HEK293 (cell line): ENCODE results near the gene KCNE3.

Experiments used
- CTCF ChIA-PET: fragments of 350-600 bp; formaldehyde crosslinking; extraction: SDS; loops from one replicate; lab custom pipeline; 2021; ENCODE audit warnings: antibody characterized with exemption; lab: Yijun Ruan, JAX
- POLR2A ChIA-PET: fragments of 300-600 bp; formaldehyde crosslinking; extraction: SDS; loops from one replicate; lab custom pipeline; 2020; ENCODE audit warnings: antibody characterized with exemption, inconsistent platforms; lab: Yijun Ruan, JAX
- H3K27ac ChIP-seq: fragments of 200-500 bp; sonication (Bioruptor generic); 2 replicates; pipeline ENCODE4 v1.5.1; 2014; ENCODE audit warnings: low read depth, low read length, control low read depth, inconsistent platforms; ENCODE audit errors: extremely low read depth
- H3K36me3 ChIP-seq, 2 experiments: fragments of 200-500 bp in 1 of 2; sonication (Bioruptor generic) in 1 of 2; 1 replicate in 1 of 2; 2 replicates in 1 of 2; pipeline ENCODE4 v1.5.1; 2014 to 2017; ENCODE audit warnings: inconsistent platforms in 2 of 2, low read length in 2 of 2; ENCODE audit not compliant: control insufficient read depth in 2 of 2, insufficient read depth in 1 of 2
- H3K4me1 ChIP-seq: fragments of 200-500 bp; sonication (Bioruptor generic); 2 replicates; pipeline ENCODE4 v1.5.1; 2014; ENCODE audit warnings: mild to moderate bottlenecking, low read length, inconsistent platforms; ENCODE audit not compliant: control insufficient read depth, insufficient read depth
- H3K4me3 ChIP-seq: 2 replicates; pipeline ENCODE4 v1.5.1; 2011; ENCODE audit warnings: low read depth, mild to moderate bottlenecking, control low read depth, low read length, moderate library complexity
- H3K9me3 ChIP-seq: fragments of 200-500 bp; sonication (Bioruptor generic); 2 replicates; pipeline ENCODE4 v1.5.1; 2014; ENCODE audit warnings: low read depth, low read length, inconsistent platforms; ENCODE audit not compliant: control insufficient read depth, insufficient read depth
- FEZF1 ChIP-seq: fragments of 450-650 bp; formaldehyde crosslinking; IDR thresholded peaks from 2 replicates; pipeline ENCODE4 v1.5.1; 2016; ENCODE audit warnings: missing biosample characterization, missing genetic modification characterization
- IKZF3 ChIP-seq: fragments of 450-650 bp; IDR thresholded peaks from 2 replicates; pipeline ENCODE4 v1.5.0; 2018; ENCODE audit warnings: missing biosample characterization, mild to moderate bottlenecking, missing genetic modification characterization, moderate library complexity
- KLF10 ChIP-seq: fragments of 450-650 bp; IDR thresholded peaks from 2 replicates; pipeline ENCODE4 v1.5.1; 2018; ENCODE audit warnings: missing biosample characterization, mild to moderate bottlenecking, missing genetic modification characterization
- KLF9 ChIP-seq: fragments of 450-650 bp; formaldehyde crosslinking; IDR thresholded peaks from 2 replicates; pipeline ENCODE4 v1.5.1; 2016; ENCODE audit warnings: missing biosample characterization, missing genetic modification characterization, low read depth
- MEIS1 ChIP-seq: sonication (generic); formaldehyde crosslinking; IDR thresholded peaks from 2 replicates; pipeline ENCODE4 v1.8.1; 2022; ENCODE audit warnings: missing genetic modification reagents, mild to moderate bottlenecking, borderline replicate concordance
- MYNN ChIP-seq: fragments of 450-650 bp; formaldehyde crosslinking; IDR thresholded peaks from 2 replicates; pipeline ENCODE4 v1.5.1; 2016; ENCODE audit warnings: missing biosample characterization, missing genetic modification characterization, borderline replicate concordance
- OVOL3 ChIP-seq: fragments of 450-650 bp; formaldehyde crosslinking; IDR thresholded peaks from 2 replicates; pipeline ENCODE4 v1.5.1; 2016; ENCODE audit warnings: missing biosample characterization, missing genetic modification characterization
- PRDM2 ChIP-seq: fragments of 450-650 bp; formaldehyde crosslinking; IDR thresholded peaks from 2 replicates; pipeline ENCODE4 v1.5.1; 2016; ENCODE audit warnings: missing biosample characterization, missing genetic modification characterization, borderline replicate concordance
- SP3 ChIP-seq: fragments of 450-650 bp; formaldehyde crosslinking; IDR thresholded peaks from 2 replicates; pipeline ENCODE4 v1.5.1; 2016; ENCODE audit warnings: missing biosample characterization, missing genetic modification characterization
- SP7 ChIP-seq: fragments of 450-650 bp; formaldehyde crosslinking; IDR thresholded peaks from 2 replicates; pipeline ENCODE4 v1.5.1; 2016; ENCODE audit warnings: missing biosample characterization, missing genetic modification characterization
- TCF7L2 ChIP-seq: IDR thresholded peaks from 2 replicates; pipeline ENCODE4 v1.6.1; 2011; ENCODE audit warnings: low read depth, mild to moderate bottlenecking, inconsistent platforms, low read length, moderate library complexity, borderline replicate concordance
- ZBTB17 ChIP-seq: fragments of 450-650 bp; formaldehyde crosslinking; IDR thresholded peaks from 2 replicates; pipeline ENCODE4 v1.5.1; 2016; ENCODE audit warnings: missing biosample characterization, missing genetic modification characterization
- ZBTB48 ChIP-seq: fragments of 450-650 bp; formaldehyde crosslinking; IDR thresholded peaks from 2 replicates; pipeline ENCODE4 v1.5.1; 2016; ENCODE audit warnings: missing biosample characterization, missing genetic modification characterization
- ZNF121 ChIP-seq: fragments of 450-650 bp; formaldehyde crosslinking; IDR thresholded peaks from 2 replicates; pipeline ENCODE4 v1.5.1; 2016; ENCODE audit warnings: missing biosample characterization, missing genetic modification characterization
- ZNF146 ChIP-seq: fragments of 450-650 bp; formaldehyde crosslinking; IDR thresholded peaks from 2 replicates; pipeline ENCODE4 v1.5.1; 2016; ENCODE audit warnings: missing biosample characterization, missing genetic modification characterization
- ZNF214 ChIP-seq: fragments of 450-650 bp; formaldehyde crosslinking; IDR thresholded peaks from 2 replicates; pipeline ENCODE4 v1.5.1; 2017; ENCODE audit warnings: missing biosample characterization, mild to moderate bottlenecking, missing genetic modification characterization, borderline replicate concordance
- ZNF324 ChIP-seq: fragments of 450-650 bp; formaldehyde crosslinking; IDR thresholded peaks from 2 replicates; pipeline ENCODE4 v1.5.1; 2016; ENCODE audit warnings: missing biosample characterization, missing genetic modification characterization
- ZNF335 ChIP-seq: fragments of 450-650 bp; formaldehyde crosslinking; conservative IDR thresholded peaks from 2 replicates; pipeline ENCODE4 v1.5.1; 2016; ENCODE audit warnings: missing biosample characterization, missing genetic modification characterization
- ZNF350 ChIP-seq: fragments of 450-650 bp; formaldehyde crosslinking; IDR thresholded peaks from 2 replicates; pipeline ENCODE4 v1.5.0; 2017; ENCODE audit warnings: missing biosample characterization, mild to moderate bottlenecking, missing genetic modification characterization
- ZNF37A ChIP-seq: fragments of 450-650 bp; IDR thresholded peaks from 2 replicates; pipeline ENCODE4 v1.5.1; 2018; ENCODE audit warnings: missing biosample characterization, missing genetic modification characterization
- ZNF514 ChIP-seq: fragments of 450-650 bp; formaldehyde crosslinking; IDR thresholded peaks from 2 replicates; pipeline ENCODE4 v1.5.1; 2016; ENCODE audit warnings: missing biosample characterization, missing genetic modification characterization
- ZNF529 ChIP-seq: fragments of 450-650 bp; formaldehyde crosslinking; IDR thresholded peaks from 2 replicates; pipeline ENCODE4 v1.5.1; 2017; ENCODE audit warnings: missing genetic modification characterization, missing biosample characterization; ENCODE audit not compliant: insufficient replicate concordance
- ZNF549 ChIP-seq: fragments of 450-650 bp; IDR thresholded peaks from 2 replicates; pipeline ENCODE4 v1.5.1; 2018; ENCODE audit warnings: missing biosample characterization, missing genetic modification characterization, mild to moderate bottlenecking, inconsistent platforms, moderate library complexity
- ZNF610 ChIP-seq: fragments of 450-650 bp; formaldehyde crosslinking; IDR thresholded peaks from 2 replicates; pipeline ENCODE4 v1.5.1; 2016; ENCODE audit warnings: missing biosample characterization, missing genetic modification characterization, borderline replicate concordance
- ZNF621 ChIP-seq: fragments of 450-650 bp; formaldehyde crosslinking; IDR thresholded peaks from 2 replicates; pipeline ENCODE4 v1.5.1; 2017; ENCODE audit warnings: missing biosample characterization, missing genetic modification characterization
- ZNF654 ChIP-seq: fragments of 450-650 bp; formaldehyde crosslinking; IDR thresholded peaks from 2 replicates; pipeline ENCODE4 v1.5.1; 2016; ENCODE audit warnings: low read depth, missing biosample characterization, missing genetic modification characterization
- ZSCAN16 ChIP-seq: fragments of 450-650 bp; formaldehyde crosslinking; IDR thresholded peaks from 2 replicates; pipeline ENCODE4 v1.5.1; 2016; ENCODE audit warnings: missing biosample characterization, missing genetic modification characterization
- TF ChIP-seq, protein P1 (sequence below): fragments of 450-650 bp; formaldehyde crosslinking; IDR thresholded peaks from 2 replicates; pipeline ENCODE4 v1.5.1; 2016; ENCODE audit warnings: missing biosample characterization, missing genetic modification characterization
- TF ChIP-seq, protein P2 (sequence below): fragments of 450-650 bp; formaldehyde crosslinking; IDR thresholded peaks from 2 replicates; pipeline ENCODE4 v1.5.1; 2016; ENCODE audit warnings: missing biosample characterization, missing genetic modification characterization
- TF ChIP-seq, protein P3 (sequence below): fragments of 450-650 bp; formaldehyde crosslinking; IDR thresholded peaks from 2 replicates; pipeline ENCODE4 v1.5.1; 2016; ENCODE audit warnings: missing biosample characterization, missing genetic modification characterization

KCNE3 gene

GRCh38 chr11:74485868-74486267, 18.5 kb upstream of the KCNE3 start (continued):
- TF ChIP-seq PRDM2 (tag by site-specific recombination), result no peak
- no peak for TF ChIP-seq ZNF514 (tag by site-specific recombination)
- TF ChIP-seq KLF10 (tag by site-specific recombination), result no peak
- TF ChIP-seq ZBTB48 (tag by site-specific recombination), result no peak
- TF ChIP-seq ZNF121 (tag by site-specific recombination), result no peak
- TF ChIP-seq ZNF350 (tag by site-specific recombination), result no peak
- TF ChIP-seq, protein P1, sequence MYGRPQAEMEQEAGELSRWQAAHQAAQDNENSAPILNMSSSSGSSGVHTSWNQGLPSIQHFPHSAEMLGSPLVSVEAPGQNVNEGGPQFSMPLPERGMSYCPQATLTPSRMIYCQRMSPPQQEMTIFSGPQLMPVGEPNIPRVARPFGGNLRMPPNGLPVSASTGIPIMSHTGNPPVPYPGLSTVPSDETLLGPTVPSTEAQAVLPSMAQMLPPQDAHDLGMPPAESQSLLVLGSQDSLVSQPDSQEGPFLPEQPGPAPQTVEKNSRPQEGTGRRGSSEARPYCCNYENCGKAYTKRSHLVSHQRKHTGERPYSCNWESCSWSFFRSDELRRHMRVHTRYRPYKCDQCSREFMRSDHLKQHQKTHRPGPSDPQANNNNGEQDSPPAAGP (tag by site-specific recombination), result no peak
- no peak for TF ChIP-seq SP7 (tag by site-specific recombination)
- no peak for TF ChIP-seq IKZF3 (tag by site-specific recombination)
- TF ChIP-seq TCF7L2, result no peak
- no peak for TF ChIP-seq ZNF654 (tag by site-specific recombination)
- TF ChIP-seq OVOL3 (tag by site-specific recombination), result no peak
- no peak for TF ChIP-seq ZNF146 (tag by site-specific recombination)

DNA sequence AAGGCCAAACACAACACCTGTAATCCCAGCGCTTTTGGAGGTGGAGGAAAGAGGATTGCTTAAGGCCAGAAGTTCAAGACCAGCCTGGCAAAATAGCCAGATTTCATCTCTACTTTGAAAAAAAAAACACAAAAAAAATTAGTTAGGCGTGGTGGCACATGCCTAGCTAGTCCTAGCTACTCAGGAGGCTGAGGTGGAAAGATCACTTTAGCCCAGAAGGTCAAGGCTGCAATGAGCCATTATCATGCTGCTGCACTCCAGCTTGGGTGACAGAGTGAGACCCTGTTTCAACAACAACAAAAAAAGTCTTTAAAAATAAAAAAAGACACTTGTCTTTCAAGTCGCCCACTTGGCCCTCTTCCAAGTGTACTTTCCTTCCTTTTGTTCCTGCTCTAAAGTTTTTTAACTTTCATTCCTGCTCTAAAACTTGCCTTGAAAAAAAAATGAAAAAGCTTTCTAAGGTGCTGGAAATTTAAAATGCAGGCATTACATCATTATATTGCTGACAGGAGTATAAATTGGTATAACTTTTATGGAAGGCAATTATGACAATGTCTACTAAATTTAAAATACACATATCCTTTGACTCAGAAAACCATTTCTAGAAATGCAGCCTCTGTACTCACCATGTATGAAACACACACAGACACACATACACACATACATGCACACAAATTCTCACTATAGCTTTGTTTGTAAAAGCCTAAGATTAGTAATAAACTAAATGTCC, 13.5 kb upstream of the KCNE3 start:
- no peaks in the 10 kb centered on the region for H3K4me1 ChIP-seq
- no peak overlapping the region for H3K4me3 ChIP-seq
- POLR2A ChIA-PET, result interaction anchor here (1.5 kb wide), 1 partner anchor 12 kb away, joined by 9 read pairs; the partner anchor contains the start of gene LIPT2
- H3K27ac ChIP-seq, result no peak overlapping the region
- no peaks in the 10 kb centered on the region for H3K36me3 ChIP-seq
- no peaks in the 10 kb centered on the region for H3K9me3 ChIP-seq
- CTCF ChIA-PET, result interaction anchor here (0.7 kb wide), 1 partner anchor 225 kb away, joined by 3 read pairs; no protein-coding TSS in a partner anchor
- no peak for TF ChIP-seq MYNN (tag by site-specific recombination)
- TF ChIP-seq SP3 (tag by site-specific recombination), result no peak
- TF ChIP-seq FEZF1 (tag by site-specific recombination), result no peak
- TF ChIP-seq, protein P2, sequence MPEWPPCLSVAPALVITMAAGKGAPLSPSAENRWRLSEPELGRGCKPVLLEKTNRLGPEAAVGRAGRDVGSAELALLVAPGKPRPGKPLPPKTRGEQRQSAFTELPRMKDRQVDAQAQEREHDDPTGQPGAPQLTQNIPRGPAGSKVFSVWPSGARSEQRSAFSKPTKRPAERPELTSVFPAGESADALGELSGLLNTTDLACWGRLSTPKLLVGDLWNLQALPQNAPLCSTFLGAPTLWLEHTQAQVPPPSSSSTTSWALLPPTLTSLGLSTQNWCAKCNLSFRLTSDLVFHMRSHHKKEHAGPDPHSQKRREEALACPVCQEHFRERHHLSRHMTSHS (tag by site-specific recombination), result no peak
- TF ChIP-seq ZNF324 (tag by site-specific recombination), result no peak
- TF ChIP-seq, protein P3, sequence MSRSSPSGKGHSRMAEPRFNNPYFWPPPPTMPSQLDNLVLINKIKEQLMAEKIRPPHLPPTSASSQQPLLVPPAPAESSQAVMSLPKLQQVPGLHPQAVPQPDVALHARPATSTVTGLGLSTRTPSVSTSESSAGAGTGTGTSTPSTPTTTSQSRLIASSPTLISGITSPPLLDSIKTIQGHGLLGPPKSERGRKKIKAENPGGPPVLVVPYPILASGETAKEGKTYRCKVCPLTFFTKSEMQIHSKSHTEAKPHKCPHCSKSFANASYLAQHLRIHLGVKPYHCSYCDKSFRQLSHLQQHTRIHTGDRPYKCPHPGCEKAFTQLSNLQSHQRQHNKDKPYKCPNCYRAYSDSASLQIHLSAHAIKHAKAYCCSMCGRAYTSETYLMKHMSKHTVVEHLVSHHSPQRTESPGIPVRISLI (tag by site-specific recombination), result no peak
- no peak for TF ChIP-seq ZNF610
- no peak for TF ChIP-seq ZSCAN16 (tag by site-specific recombination)
- TF ChIP-seq ZNF214 (tag by site-specific recombination), result no peak
- no peak for TF ChIP-seq ZNF335 (tag by site-specific recombination)
- no peak for TF ChIP-seq ZNF621 (tag by site-specific recombination)
- no peak for TF ChIP-seq ZBTB17 (tag by site-specific recombination)
- no peak for TF ChIP-seq ZNF37A
- TF ChIP-seq MEIS1 (CRISPR knock-in tag), result no peak
- no peak for TF ChIP-seq ZNF529
- TF ChIP-seq KLF9 (tag by site-specific recombination), result no peak
- no peak for TF ChIP-seq ZNF549 (tag by site-specific recombination)
